HG02943 (cell line): ENCODE measurements around the gene POLRMT.
"Not testable (repeated sequence)": the region's sequence is repeated elsewhere in the genome, so short reads cannot be mapped to it uniquely, and the experiment has no call there.

ENCODE experiments used
- ATAC-seq: cut with Tn5 transposase; IDR thresholded peaks from one replicate; pipeline ENCODE4 v1.9.1; 2021; ENCODE audit warnings: mild to moderate bottlenecking, low read depth, moderate library complexity; ENCODE audit not compliant: unreplicated experiment

Gene POLRMT

GRCh38 chr19:597406-598315, 35.7 kb downstream of the POLRMT start:
- ATAC-seq, result no peak

- no peak for ATAC-seq
Observed at GRCh38 chr19:596263-596655, 37.1 kb downstream of the POLRMT start.

DNA sequence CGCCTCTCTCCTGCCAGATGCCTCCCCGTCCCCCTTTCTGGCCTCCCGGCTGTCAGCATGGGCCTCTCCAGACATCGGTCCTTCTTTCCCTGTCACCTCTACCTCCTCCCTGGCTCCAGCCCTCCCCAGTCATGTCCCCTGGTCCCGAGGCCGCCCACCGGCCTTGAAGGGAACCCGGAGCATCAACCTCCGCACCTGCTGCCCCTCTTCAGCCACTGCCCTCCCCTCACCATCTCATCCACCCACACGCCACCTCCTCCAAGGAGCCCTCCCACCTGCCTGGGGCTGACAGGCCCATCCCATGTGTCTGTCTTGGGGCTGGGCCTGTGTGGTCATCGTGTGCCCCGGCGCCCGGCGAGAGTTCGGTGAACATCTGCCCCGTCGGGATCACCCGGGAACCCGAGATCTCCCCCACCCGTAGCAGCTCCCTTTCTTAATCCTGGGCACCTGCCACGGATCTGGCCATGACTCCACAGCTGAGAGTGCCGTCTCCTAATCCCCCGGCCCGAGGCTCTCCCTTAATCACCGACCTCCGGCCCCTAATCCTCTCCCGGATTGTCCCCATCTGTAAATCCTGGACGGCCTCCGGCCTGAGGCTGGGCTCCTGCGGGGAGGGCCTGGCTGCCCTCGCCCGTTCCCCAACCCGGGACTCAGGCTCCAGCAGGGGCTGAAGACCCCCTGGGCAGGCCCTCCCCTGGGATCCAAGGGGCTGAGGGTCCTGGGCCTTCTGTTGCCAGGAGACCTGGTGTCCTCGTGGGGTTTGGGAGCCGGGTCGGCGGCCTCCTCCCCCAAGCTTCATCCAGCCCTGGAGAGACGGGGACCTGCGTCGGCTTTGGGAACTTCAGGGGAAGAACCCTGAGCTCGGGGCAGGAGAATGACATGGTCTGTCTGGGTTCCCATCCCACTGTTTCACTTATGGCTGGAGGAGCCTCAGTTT, 37.7 kb downstream of the POLRMT start:
- ATAC-seq, result no peak

DNA sequence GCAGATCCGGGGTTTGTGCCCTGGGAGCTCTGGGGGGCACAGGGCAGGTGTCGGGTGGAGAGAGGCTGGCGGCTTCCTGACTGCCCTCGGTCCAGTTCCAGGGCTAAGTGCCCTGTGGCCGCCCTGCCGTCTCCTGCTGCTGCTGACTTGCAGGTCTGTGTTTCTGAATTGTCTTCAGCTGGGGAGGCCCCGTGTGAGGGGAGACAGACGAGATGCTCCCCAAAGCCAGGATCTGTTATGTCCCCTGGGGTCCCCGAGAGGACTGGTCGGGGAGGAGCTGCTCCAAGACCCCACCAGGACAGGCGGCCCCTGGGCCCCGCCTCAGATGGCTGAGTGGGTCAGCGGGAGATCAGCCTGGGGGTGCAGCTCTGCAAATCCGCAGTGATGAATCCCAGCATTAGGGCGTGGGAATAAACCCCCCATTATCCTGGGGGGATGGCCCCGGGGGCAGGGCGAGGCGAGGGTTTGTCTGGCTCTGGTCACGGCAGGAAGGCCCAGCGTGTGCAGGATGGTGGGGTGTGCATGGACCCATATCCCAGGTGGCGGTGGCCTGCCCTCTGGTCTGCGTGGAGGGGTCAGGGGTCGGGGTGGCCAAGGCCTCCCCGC, 39.0 kb downstream of the POLRMT start:
- no peak for ATAC-seq

DNA sequence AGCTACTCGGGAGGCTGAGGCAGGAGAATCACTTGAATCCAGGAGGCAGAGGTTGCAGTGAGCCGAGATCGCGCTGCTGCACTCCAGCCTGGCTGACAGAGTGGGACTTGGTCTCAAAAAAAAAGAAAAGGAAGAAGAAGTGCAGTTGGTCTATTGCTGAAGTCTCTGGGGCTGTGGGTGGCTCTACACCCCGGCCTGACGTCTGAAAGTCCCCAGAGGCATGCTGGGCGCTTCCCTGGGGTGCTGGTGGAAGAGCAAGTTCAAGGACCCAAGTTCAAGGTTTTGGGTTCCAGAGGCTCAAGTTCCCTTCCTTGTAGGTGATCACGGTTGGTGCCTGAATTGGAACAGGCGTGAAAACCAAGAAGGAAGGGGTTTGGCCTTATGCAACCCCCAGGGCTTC, 39.8 kb downstream of the POLRMT start:
- no peak for ATAC-seq

GRCh38 chr19:593055-593454, 40.3 kb downstream of the POLRMT start:
- no peak for ATAC-seq

GRCh38 chr19:592101-592500, 41.2 kb downstream of the POLRMT start:
- ATAC-seq, result no peak

- no peak for ATAC-seq
Observed at GRCh38 chr19:591099-591958, 42.0 kb downstream of the POLRMT start.

DNA sequence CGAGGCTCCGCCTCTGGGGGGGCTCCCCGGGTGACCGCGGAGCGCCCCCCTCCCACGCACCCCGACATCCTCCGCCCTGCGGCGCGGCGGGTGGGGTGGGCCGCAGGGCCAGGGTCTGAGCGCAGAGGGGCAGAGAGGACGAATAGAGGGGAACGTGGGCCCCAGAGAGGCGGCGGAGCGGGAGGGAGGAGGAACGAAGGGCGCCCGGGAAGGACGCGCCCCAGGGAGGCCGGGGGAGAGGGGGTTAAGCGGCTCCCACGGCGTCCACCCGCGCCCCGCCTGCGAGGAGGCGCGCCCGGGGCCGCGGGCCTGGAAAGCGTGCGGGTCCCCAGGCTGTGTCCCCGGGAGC, 42.6 kb downstream of the POLRMT start:
- no peak for ATAC-seq

DNA sequence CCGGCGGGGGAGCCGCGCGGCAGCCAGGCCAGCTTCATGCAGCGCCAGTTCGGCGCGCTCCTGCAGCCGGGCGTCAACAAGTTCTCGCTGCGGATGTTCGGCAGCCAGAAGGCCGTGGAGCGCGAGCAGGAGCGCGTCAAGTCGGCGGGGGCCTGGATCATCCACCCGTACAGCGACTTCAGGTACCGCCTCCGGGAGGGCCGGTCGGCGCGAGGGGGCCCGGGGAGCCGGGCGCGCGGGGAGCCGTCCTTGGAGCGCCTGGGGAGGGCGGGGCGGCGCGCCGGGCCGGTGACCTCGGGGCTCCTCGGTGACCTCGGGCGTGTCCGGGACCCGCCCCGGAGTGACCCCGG, 43.0 kb downstream of the POLRMT start:
- no peak for ATAC-seq

- ATAC-seq, result no peak
Observed at GRCh38 chr19:589693-590395, 43.5 kb downstream of the POLRMT start, which contains the start of gene HCN2. Gene HCN2, plus strand, starts transcription at chr19:589881. Its CDS starts 65 bp downstream, at chr19:589946.

DNA sequence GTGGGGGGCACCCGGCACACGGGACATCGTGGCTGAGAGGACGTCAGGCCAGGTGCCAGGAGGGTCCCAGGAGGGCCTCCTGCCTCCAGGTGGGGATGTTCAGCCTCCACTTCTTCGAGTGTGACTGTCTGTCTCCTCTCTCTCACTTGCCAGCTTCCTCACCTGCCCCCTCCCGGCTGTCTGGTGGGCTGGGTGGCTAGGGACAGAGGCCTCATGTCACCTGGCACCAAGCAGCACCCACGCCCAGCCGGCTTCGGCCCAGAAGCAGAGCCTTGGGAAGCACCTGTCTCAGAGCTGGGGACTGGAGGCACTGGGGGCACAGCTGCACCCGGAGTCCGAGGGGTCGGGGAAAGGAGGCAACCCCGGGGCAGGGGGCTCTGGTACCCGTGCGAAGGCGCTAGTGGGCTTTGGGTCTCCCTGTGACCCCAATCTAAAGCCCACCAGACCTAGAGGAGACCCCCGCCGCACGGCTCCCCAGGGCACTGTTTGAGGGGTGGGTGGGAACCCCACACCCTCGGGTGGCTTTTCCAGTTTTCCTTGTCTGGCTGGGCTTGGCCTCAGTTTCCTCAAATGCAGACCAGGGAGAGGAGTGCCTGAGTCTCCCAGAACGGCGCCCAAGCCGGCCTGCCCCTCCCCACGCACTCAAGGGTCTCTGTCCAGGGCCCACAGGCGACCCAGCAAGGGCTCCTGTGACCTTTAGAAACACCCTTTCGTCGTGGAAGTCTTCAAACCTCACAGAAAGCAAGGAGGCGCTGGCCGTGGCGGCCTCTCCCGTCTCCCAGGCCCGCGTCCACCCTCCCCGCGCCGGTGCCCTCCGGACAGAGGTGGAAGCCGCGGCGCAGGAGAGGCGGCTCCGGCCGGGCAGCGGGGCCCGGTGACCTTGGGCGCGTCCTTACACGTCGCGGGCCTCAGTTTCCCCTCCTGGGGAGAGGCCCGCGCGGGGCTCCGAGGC, 44.3 kb downstream of the POLRMT start:
- no peak for ATAC-seq

- no peak for ATAC-seq
Observed at GRCh38 chr19:588093-588740, 45.1 kb downstream of the POLRMT start.

DNA sequence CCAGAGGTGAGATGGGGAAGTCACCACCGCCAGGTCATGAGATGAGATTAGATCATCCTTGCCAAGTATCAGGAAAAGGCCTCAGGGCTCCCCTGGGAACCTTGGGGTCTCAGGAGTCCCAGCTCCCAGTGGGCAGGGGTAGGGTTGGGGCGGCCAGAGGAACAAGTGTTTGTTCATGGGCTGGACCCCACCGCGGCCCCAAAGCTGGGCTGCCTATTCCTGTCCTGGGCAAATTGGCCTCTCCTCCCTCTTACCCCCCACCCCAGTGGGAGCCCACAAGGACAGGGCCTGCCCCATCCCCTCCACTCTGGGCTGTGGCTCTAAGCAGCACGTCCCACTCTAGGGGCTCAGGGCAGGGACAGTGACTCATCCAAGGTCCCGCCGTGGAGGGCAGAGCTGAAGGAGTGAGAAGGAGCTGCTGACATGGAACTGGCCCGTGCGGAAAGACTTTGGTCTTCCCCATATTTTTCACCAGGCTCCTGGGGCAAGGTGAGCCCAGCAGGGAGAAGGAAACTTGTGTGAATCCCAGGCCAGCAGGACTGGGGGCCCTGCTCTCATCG, 47.7 kb downstream of the POLRMT start:
- ATAC-seq, result no peak

DNA sequence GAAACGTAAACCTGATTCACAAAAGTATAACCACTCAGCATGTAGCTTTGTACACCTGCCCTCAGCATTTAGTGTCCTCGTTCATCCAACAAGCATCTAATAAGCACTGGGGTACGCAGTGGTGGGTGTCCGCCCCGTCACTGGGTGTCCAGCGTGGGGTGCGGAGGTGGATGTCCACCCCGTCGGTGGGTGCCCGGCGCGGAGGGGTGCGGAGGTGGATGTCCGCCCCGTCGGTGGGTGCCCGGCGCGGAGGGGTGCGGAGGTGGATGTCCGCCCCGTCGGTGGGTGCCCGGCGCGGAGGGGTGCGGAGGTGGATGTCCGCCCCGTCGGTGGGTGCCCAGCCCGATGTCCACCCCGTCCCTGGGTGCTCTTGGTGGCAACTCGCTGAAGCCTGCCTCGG, 48.2 kb downstream of the POLRMT start:
- not testable (repeated sequence) for ATAC-seq

- no peak for ATAC-seq
Observed at GRCh38 chr19:584240-585001, 48.9 kb downstream of the POLRMT start.

DNA sequence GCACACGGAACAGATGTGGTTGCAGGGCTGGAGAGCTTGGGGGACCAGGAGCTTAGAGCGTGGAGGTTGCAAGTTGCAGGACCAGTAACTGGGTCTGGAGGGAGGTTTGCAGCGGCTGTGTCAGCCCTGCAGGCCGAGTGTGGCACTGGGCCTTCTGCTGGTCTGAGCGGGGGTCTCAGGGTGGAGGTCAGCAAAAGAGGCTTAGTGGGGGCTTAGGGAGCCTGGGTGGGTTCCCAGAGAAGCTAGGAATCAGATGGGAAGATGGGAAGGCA, 49.4 kb downstream of the POLRMT start:
- no peak for ATAC-seq
